ENCODE measurements around the gene SLC8B1.

DNA sequence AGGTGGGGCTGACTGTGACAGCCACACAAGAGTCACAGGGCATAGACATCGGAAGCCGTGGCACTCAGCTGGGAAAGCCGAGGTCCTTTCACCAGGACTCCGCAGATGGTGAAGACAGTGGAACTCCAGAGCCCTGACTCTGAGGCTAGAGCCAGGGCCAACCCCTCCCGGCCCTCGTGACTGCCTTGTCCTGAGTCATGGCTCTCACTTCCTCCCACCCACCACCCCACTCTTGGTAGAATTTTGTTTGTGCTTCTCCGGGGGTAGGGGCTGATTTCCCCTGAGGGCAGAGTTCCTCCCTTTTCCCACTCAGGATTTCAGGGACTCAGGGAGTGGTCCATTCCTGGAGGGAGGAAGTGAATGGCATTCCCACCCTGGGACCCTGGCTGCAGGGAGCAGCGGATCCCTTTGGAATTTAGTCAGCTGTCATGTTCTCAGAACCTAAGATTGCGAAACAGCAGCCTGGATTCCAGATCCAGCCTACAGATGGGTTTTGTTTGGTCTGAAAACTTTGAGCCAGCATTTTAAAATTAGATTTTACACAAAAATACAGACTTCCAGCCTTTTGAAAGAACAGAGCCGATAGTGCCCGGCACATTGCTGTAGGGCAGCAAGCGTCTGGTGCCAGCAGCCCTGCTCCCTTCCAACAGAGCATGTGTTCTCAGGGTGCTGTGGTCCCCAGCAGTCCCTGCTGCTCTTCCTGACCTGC lies 62.9 kb downstream of the SLC8B1 start:
- TF ChIP-seq EZH2 (IDR thresholded peaks at IDR 0.05): no peak
- TF ChIP-seq POLR2AphosphoS5 (IDR thresholded peaks at IDR 0.05; ENCODE audit: borderline replicate concordance, low read depth, low read length): no peak
